Mesenteric fat pad (tissue), 1 donor: Measurements from ENCODE around the gene ELMO1. TPM values are rescaled to one million over a fixed set of nuclear protein-coding genes. Genes with fewer than 3 reads are reported as not detected.

Source experiments
- DNase-seq: peaks from one replicate; pipeline ENCODE4 v3.0.0-alpha.2; 2020; ENCODE audit warnings: low spot score
- total RNA-seq: library from RNA; stranded (reverse); fragmentation: NEBNext Ultra II Directional; extraction: Animal tissue kit (Norgen Biotek cat#: 25700); gene quantifications from one replicate; pipeline ENCODE4 v1.2.1, GENCODE V29; 2021
- donor health status: DM: yes; HTN: yes; CAD: no.

ELMO1 gene
- total RNA-seq, 1 donor from 2014 or later, result 48.9 TPM

- no peak for DNase-seq
Observed at GRCh38 chr7:37198041-37198905, 250.4 kb downstream of the ELMO1 start.

GRCh38 chr7:37197108-37197507 is 251.6 kb downstream of the ELMO1 start:
- no peak for DNase-seq

- DNase-seq, result no peak
Observed at GRCh38 chr7:37196676-37197075, 252.0 kb downstream of the ELMO1 start.

- no peak for DNase-seq
Observed at GRCh38 chr7:37195388-37195787, 253.3 kb downstream of the ELMO1 start.

DNA sequence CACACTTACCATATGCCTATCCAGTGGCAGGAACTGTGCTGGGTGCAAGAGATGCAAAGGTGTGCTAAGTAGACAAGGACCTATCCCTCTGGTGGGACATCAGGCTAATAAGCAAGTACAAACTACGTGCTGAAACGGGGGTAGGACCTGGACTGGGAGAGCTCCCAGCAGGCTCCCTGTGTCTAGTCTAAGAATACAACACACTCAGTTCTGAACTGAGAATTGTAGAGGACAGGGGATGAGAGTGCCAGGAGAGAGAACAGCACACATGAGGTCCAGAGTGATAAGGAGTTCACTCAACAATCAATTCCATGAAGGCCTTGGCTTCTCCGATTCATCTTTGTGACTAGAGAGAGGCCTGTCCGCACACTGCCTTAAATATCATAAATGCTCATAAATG is 253.7 kb downstream of the ELMO1 start:
- DNase-seq, result no peak

- no peak for DNase-seq
Observed at GRCh38 chr7:37193775-37194135, 254.9 kb downstream of the ELMO1 start.

- DNase-seq, result no peak
Observed at GRCh38 chr7:37193087-37193774, 255.4 kb downstream of the ELMO1 start.

DNA sequence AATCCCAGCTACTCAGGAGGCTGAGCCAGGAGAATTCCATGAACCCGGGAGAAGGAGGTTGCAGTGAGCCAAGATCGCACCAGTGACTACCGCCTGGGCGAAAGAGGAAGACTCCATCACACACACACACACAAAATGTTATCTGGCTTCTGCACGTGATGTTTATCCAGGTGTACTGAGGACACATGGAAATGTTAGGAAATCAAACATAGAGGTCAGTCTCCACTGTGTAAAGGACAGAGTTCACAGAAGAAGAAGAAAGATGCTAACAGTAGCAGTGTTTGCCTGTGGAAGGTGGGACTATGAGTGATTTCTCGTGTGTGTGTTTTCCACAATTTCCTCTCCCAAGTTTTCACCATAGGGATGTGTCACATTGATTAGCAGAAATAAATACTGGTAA is 256.9 kb downstream of the ELMO1 start:
- no peak for DNase-seq

DNA sequence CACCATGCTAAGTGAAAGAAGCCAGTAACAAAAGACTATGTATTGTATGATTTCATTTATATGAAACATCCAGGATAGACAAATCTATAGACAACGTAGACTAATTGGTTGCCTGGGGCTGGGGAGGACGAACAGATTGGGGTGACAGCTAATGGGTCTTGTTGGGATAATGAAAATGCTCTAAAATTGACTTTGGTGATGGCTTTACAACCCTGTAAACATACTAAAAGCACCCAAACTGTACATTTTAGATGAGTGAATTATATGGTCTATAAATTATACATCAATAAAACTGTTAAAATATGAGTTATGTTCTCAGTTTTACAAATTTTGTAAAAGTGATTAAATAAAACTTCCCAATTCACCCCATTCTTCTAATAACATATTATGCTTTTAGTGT is 261.5 kb downstream of the ELMO1 start:
- no peak for DNase-seq

DNA sequence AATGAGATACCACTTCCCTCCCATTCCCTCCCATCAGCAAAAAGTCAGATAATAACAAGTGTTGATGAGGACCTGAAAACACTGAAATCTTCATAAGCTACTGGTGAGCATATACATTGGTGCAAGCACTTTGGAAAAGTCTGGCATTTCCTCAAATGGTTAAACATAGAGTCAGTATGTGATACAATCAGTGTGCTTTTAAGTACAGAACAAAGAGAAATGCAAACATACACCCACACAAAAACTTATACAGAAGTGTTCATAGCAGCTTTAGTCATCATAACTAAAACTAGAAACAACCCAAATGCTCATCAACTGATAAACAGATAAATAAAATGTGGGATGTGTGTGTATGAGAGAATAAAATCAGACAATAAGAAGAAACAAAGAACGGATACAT is 261.9 kb downstream of the ELMO1 start:
- no peak for DNase-seq

DNA sequence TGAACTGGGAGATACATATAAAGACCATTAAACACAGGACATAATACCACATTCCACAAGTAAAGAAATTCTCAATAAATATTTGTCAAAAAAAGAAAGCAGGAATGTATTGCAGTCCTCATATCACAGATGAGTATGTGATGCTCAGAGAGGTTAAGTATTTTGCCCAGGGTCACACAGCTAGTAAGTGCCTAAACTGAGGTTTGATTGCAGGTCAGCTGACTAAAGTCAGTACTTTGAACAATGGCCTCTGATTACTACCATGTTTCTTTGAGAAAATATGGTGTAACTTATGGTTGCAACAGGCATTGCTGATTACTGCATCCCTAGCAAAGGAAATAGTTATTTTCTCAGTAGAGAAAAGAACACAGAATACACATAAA is 267.1 kb downstream of the ELMO1 start:
- DNase-seq, result no peak

DNA sequence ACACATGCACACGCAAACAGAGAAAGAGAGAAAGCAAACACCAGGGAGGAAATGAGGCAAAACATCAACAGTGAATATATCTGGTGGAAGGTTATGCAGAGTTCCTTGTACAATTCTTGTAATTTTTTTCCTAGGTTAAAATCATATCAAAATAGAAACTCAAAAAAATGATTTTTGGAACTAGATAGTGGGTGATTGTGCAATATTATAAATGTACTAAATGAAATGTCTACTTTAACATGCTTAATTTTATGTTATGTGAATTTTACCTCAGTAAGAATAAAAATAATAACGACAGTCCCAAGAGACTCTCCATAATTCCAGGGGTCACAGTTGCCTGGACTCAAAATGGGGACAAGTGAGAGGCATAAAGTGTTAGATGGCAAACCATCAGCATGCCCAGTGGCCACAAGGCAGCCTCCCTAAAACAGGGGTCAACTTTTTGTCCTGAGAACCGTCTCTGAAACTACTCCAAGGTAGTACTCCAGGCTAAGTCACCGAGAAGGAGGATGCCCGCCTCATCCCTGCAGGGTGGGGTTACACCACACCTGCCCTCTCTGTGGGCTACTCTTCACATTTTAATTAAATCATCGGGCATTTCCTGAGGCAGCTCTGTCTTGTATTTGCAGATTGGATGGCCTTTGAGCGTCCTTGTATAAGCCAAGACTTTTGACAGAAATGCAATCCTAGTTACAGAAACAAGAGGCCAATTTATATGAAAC is 267.7 kb downstream of the ELMO1 start:
- DNase-seq, result no peak

- DNase-seq, result no peak
Observed at GRCh38 chr7:37176079-37176478, 272.6 kb downstream of the ELMO1 start.

DNA sequence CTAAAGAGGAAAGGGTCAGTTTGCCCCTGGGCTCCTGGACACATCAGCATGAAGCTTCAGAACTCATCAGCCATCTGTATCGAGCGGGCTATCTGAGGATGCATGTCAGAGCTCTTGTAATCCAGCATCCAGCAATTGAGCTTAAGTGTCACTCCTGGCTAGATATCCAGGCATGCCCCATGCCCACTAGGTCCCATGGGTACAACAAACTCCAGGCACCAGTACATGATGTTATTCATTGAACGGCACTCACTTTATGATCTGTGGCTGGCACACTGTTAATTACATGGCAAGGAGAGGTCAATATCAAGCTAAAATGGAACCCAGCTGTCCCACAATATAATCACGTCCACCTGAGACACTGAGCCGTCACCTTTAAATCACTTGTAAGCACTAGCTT is 274.2 kb downstream of the ELMO1 start:
- DNase-seq, result no peak

DNA sequence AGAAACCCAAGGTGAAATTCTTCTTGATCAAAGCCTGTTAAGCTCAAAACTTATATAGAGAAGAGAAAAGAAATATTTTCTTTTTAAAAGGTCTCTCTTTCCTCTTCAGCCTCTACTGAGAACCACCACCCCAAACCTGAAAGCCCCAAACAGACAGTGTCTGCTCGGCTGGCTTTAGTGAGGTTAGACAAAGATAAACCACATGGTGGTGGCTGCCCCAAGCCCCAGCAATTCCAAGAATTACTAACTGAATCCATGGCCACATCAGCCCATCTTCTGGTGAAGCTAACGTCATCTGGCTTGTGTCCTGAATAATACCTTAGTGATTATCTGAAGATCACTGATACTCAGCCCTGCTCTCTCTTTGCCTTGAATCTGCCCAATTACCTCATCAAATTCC is 275.0 kb downstream of the ELMO1 start:
- DNase-seq, result no peak

DNA sequence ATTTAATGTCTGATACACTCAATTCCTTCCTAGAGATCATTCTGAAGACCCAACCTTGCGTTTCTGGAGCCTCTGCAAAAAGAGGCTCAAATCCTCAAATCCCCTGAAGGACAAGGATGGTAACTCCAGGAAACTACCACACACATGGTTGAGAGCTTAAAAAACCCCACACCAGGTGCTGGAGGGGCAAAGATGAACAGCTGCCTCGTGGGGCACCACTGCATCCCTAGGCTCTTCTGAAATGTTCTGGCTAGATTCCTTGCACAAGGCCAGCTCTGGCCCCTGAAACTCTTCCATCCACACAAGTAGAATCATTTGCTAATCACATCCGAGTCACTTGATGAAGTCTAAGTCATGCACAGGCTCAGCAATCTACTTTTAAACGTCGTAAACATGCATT is 286.6 kb downstream of the ELMO1 start:
- no peak for DNase-seq

DNA sequence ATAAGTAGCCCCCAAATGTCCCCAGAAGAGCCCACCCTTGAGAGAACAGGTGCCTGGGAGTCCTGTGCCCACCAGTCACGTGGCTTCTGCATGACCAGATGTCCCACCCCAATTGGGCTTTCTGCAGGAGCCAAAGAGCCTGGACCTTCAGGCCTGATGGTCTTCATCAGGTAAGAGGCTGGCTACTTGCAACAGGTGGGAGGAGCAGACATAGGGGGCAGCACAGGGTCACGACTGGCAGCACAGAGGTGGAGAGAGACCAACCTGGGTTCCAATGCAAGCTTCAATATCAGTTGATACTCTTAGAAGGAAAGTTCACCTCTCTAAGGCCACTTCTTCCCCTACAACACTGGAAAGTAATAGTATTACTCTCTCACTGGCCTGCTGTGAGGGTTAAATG is 288.0 kb downstream of the ELMO1 start:
- no peak for DNase-seq

DNA sequence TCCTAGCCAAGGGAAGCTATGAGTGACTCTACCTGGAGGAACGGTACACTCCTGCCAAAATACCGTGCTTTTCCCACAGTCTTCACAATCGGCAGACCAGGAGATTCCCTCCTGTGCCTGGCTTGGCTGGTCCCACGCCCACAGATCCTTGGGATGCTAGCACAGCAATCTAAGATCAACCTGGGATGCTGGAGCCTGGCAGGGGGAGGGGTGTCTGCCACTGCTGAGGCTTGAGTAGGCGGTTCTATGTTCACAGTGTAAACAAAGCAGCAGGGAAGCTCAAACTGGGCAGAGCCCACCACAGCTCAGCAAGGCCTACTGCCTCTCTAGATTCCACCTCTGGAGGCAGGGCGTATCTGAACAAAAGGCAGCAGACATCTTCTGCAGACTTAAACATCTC is 295.3 kb downstream of the ELMO1 start:
- DNase-seq, result no peak

DNA sequence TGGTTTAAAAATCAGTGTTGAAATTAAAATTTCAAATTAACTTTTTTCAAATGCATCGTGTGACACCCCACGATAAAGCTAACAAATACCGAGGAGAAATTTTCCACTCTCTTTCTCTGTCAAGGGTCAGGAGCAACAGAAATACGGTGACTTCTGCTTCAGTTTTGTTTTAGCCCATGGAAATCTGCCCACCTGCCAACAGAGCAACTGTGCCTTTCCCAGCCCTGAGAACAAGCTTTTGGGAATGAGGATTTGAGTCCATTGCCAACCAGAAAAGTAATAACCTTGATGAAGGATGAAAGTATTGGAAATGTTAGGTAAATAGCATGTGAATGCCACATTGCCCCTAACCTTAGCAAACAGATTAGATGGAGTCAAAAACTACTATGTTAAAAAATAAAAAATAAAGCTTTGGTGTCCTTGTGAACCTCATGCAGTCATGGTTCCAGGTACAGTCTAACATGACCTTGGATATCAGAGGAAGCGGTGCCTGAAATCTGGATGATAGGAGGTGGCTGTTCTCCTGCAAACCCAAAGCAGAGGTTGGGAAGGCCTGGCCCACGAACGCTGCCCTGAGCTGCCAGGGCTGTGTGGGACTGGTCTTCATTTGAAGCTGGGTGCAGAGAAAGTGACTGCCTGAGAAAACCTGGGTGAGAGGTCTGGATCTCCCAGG is 296.8 kb downstream of the ELMO1 start:
- DNase-seq, result no peak

- DNase-seq, result no peak
Observed at GRCh38 chr7:37150856-37151255, 297.8 kb downstream of the ELMO1 start.

GRCh38 chr7:37150180-37150579 is 298.5 kb downstream of the ELMO1 start:
- no peak for DNase-seq

GRCh38 chr7:37149773-37150124 is 298.9 kb downstream of the ELMO1 start:
- DNase-seq, result no peak
